ENCODE data around the gene EGFLAM. TPM values are rescaled to one million over a fixed set of nuclear protein-coding genes. Genes with fewer than 3 reads are reported as not detected.

Gene EGFLAM
- total RNA-seq, 1 experiment from 2014 or later, result 1.1 TPM

DNA sequence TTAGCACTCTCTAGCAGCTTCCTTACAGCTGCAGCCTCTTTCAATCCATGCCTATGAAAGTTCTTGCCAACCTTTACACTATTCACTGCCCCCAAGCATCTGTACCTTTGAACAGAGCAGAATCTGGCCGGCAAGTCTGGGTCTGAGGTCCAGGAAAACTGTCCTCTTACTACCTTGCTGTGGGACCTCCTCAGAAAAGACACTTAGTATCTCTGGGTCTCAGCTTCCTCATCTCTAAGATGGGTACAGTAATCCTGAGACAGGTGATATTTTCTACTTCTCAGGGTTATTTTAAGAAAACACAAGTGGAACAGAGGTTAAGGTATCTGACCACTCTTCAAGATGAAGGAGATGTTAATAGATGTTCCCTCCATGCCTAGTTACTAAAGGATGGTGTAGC lies 120.2 kb downstream of the EGFLAM start (continued):
- TF ChIP-seq ZNF416 (CRISPR knock-in tag; IDR thresholded peaks at IDR 0.05) (no peak), GABPB1 (CRISPR knock-in tag; IDR thresholded peaks at IDR 0.05) (no peak)
- TF ChIP-seq, protein P1, sequence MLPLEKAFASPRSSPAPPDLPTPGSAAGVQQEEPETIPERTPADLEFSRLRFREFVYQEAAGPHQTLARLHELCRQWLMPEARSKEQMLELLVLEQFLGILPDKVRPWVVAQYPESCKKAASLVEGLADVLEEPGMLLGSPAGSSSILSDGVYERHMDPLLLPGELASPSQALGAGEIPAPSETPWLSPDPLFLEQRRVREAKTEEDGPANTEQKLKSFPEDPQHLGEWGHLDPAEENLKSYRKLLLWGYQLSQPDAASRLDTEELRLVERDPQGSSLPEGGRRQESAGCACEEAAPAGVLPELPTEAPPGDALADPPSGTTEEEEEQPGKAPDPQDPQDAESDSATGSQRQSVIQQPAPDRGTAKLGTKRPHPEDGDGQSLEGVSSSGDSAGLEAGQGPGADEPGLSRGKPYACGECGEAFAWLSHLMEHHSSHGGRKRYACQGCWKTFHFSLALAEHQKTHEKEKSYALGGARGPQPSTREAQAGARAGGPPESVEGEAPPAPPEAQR (CRISPR knock-in tag; IDR thresholded peaks at IDR 0.05), result no peak
- TF ChIP-seq, protein P2, sequence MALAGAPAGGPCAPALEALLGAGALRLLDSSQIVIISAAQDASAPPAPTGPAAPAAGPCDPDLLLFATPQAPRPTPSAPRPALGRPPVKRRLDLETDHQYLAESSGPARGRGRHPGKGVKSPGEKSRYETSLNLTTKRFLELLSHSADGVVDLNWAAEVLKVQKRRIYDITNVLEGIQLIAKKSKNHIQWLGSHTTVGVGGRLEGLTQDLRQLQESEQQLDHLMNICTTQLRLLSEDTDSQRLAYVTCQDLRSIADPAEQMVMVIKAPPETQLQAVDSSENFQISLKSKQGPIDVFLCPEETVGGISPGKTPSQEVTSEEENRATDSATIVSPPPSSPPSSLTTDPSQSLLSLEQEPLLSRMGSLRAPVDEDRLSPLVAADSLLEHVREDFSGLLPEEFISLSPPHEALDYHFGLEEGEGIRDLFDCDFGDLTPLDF (CRISPR knock-in tag; IDR thresholded peaks at IDR 0.05), result no peak

DNA sequence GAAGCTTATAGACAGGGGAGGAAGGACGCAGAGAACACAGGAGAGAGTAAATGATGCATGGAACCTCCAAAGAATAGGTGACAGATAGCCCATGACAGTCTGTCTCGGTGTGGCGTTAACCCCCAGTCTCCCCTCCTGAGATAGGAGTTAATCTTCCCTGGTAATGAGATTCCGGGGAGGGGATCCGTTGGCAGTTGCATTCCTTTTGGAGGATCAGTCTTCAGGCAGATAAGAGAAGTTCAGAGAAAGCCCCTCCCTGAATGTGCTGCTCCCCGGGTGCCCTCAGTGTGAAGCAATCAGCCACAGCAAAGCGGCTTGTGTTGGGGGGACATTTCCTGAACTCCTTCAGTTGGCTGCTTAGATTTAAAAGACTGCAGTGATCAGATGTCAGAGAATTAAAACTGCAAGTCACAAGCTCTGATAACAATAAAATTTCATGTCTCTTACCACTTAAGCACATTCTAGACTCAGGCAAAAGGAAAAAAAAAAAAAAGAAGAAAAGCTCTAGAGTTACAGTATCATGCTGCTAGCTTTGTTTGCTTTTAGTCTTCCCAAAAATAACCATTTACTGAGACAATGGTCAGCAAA lies 121.1 kb downstream of the EGFLAM start:
- peak; percentile 65 for ATAC-seq
- peaks cover 64% of the 10 kb centered on the region for H3K4me1 Mint-ChIP-seq

DNA sequence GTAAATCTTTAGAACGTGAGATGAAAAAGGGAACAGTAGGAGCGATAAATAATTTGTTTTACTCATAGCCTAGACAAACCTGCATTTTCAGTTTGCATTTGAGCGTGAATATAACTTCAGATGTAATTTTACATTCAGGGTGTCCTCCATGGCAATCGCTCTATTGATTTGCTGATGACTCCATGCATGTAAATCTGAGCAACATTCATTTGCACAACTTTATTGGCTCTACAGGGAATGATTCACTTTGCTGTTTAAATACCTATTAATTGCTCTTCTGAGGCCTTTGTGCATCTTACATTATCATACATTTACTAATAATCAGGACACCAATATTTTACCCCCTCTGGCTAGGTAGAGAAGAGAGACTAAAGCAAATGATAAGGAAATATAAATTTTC lies 122.2 kb downstream of the EGFLAM start:
- 0 out of 2 replicates have a peak overlapping the region, but pooled peaks have one; percentile 11 for H3K4me3 Mint-ChIP-seq
- ATAC-seq (no peak), DNase-seq (ENCODE audit: low spot score) (no peak)
- peaks cover 57% of the 10 kb centered on the region for H3K4me1 Mint-ChIP-seq
- no peaks in the 10 kb centered on the region for H3K27me3 Mint-ChIP-seq (ENCODE audit: low read depth)
- peak overlapping the region; percentile 78 for H3K27ac Mint-ChIP-seq
- CTCF ChIA-PET, result interaction anchor here (1.1 to 2.7 kb wide), 5 partner anchors 17 to 429 kb away, joined by 3 to 11 read pairs (median 7); no protein-coding TSS in a partner anchor
- POLR2A ChIA-PET, result no interaction called here
- no peaks in the 10 kb centered on the region for H3K9me3 Mint-ChIP-seq
- no peaks in the 10 kb centered on the region for H3K36me3 Mint-ChIP-seq
- TF ChIP-seq HMGA2 (CRISPR knock-in tag; IDR thresholded peaks at IDR 0.05) (no peak), NFATC4 (CRISPR knock-in tag; IDR thresholded peaks at IDR 0.05) (no peak), ZNF423 (CRISPR knock-in tag; IDR thresholded peaks at IDR 0.05) (no peak), ZNF121 (CRISPR knock-in tag; IDR thresholded peaks at IDR 0.05) (no peak), FOXP1 (CRISPR knock-in tag; IDR thresholded peaks at IDR 0.05; ENCODE audit: borderline replicate concordance) (no peak), RORB (CRISPR knock-in tag; IDR thresholded peaks at IDR 0.05) (no peak)
- TF ChIP-seq, protein P3, sequence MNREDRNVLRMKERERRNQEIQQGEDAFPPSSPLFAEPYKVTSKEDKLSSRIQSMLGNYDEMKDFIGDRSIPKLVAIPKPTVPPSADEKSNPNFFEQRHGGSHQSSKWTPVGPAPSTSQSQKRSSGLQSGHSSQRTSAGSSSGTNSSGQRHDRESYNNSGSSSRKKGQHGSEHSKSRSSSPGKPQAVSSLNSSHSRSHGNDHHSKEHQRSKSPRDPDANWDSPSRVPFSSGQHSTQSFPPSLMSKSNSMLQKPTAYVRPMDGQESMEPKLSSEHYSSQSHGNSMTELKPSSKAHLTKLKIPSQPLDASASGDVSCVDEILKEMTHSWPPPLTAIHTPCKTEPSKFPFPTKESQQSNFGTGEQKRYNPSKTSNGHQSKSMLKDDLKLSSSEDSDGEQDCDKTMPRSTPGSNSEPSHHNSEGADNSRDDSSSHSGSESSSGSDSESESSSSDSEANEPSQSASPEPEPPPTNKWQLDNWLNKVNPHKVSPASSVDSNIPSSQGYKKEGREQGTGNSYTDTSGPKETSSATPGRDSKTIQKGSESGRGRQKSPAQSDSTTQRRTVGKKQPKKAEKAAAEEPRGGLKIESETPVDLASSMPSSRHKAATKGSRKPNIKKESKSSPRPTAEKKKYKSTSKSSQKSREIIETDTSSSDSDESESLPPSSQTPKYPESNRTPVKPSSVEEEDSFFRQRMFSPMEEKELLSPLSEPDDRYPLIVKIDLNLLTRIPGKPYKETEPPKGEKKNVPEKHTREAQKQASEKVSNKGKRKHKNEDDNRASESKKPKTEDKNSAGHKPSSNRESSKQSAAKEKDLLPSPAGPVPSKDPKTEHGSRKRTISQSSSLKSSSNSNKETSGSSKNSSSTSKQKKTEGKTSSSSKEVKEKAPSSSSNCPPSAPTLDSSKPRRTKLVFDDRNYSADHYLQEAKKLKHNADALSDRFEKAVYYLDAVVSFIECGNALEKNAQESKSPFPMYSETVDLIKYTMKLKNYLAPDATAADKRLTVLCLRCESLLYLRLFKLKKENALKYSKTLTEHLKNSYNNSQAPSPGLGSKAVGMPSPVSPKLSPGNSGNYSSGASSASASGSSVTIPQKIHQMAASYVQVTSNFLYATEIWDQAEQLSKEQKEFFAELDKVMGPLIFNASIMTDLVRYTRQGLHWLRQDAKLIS (CRISPR knock-in tag; IDR thresholded peaks at IDR 0.05; ENCODE audit: borderline replicate concordance), result no peak
- TF ChIP-seq, protein P2 (CRISPR knock-in tag; IDR thresholded peaks at IDR 0.05), result no peak
- TF ChIP-seq, protein P4, sequence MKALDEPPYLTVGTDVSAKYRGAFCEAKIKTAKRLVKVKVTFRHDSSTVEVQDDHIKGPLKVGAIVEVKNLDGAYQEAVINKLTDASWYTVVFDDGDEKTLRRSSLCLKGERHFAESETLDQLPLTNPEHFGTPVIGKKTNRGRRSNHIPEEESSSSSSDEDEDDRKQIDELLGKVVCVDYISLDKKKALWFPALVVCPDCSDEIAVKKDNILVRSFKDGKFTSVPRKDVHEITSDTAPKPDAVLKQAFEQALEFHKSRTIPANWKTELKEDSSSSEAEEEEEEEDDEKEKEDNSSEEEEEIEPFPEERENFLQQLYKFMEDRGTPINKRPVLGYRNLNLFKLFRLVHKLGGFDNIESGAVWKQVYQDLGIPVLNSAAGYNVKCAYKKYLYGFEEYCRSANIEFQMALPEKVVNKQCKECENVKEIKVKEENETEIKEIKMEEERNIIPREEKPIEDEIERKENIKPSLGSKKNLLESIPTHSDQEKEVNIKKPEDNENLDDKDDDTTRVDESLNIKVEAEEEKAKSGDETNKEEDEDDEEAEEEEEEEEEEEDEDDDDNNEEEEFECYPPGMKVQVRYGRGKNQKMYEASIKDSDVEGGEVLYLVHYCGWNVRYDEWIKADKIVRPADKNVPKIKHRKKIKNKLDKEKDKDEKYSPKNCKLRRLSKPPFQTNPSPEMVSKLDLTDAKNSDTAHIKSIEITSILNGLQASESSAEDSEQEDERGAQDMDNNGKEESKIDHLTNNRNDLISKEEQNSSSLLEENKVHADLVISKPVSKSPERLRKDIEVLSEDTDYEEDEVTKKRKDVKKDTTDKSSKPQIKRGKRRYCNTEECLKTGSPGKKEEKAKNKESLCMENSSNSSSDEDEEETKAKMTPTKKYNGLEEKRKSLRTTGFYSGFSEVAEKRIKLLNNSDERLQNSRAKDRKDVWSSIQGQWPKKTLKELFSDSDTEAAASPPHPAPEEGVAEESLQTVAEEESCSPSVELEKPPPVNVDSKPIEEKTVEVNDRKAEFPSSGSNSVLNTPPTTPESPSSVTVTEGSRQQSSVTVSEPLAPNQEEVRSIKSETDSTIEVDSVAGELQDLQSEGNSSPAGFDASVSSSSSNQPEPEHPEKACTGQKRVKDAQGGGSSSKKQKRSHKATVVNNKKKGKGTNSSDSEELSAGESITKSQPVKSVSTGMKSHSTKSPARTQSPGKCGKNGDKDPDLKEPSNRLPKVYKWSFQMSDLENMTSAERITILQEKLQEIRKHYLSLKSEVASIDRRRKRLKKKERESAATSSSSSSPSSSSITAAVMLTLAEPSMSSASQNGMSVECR (CRISPR knock-in tag; IDR thresholded peaks at IDR 0.05; ENCODE audit: borderline replicate concordance), result no peak
- TF ChIP-seq, protein P5, sequence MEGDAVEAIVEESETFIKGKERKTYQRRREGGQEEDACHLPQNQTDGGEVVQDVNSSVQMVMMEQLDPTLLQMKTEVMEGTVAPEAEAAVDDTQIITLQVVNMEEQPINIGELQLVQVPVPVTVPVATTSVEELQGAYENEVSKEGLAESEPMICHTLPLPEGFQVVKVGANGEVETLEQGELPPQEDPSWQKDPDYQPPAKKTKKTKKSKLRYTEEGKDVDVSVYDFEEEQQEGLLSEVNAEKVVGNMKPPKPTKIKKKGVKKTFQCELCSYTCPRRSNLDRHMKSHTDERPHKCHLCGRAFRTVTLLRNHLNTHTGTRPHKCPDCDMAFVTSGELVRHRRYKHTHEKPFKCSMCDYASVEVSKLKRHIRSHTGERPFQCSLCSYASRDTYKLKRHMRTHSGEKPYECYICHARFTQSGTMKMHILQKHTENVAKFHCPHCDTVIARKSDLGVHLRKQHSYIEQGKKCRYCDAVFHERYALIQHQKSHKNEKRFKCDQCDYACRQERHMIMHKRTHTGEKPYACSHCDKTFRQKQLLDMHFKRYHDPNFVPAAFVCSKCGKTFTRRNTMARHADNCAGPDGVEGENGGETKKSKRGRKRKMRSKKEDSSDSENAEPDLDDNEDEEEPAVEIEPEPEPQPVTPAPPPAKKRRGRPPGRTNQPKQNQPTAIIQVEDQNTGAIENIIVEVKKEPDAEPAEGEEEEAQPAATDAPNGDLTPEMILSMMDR (IDR thresholded peaks at IDR 0.05), result no peak
- TF ChIP-seq, protein P6, sequence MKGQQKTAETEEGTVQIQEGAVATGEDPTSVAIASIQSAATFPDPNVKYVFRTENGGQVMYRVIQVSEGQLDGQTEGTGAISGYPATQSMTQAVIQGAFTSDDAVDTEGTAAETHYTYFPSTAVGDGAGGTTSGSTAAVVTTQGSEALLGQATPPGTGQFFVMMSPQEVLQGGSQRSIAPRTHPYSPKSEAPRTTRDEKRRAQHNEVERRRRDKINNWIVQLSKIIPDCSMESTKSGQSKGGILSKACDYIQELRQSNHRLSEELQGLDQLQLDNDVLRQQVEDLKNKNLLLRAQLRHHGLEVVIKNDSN (CRISPR knock-in tag; IDR thresholded peaks at IDR 0.05), result no peak
- TF ChIP-seq, protein P7, sequence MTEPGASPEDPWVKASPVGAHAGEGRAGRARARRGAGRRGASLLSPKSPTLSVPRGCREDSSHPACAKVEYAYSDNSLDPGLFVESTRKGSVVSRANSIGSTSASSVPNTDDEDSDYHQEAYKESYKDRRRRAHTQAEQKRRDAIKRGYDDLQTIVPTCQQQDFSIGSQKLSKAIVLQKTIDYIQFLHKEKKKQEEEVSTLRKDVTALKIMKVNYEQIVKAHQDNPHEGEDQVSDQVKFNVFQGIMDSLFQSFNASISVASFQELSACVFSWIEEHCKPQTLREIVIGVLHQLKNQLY (CRISPR knock-in tag; IDR thresholded peaks at IDR 0.05), result no peak

More for the DNA sequence above, 121.1 kb downstream of the EGFLAM start:
- H3K4me3 Mint-ChIP-seq, result peak overlapping the region; percentile 37
- no peaks in the 10 kb centered on the region for H3K9me3 Mint-ChIP-seq
- H3K27ac Mint-ChIP-seq, result peak overlapping the region; percentile 71
- ChIA-PET POLR2A (no interaction called here), CTCF (interaction anchor here (1.1 to 2.7 kb wide), 5 partner anchors 18 to 430 kb away, joined by 3 to 11 read pairs (median 7); no protein-coding TSS in a partner anchor)
- no peaks in the 10 kb centered on the region; the same call in 1 of the 2 replicates for H3K27me3 Mint-ChIP-seq (ENCODE audit: low read depth)
- no peaks in the 10 kb centered on the region for H3K36me3 Mint-ChIP-seq
- DNase-seq (ENCODE audit: low spot score), result peak; percentile 16
- TF ChIP-seq ZNF416 (CRISPR knock-in tag; IDR thresholded peaks at IDR 0.05), result no peak
- peak; percentile 68; the same call in 1 of the 2 replicates for TF ChIP-seq ZNF423 (CRISPR knock-in tag; IDR thresholded peaks at IDR 0.05)
- no peak for TF ChIP-seq CREB1 (CRISPR knock-in tag; IDR thresholded peaks at IDR 0.05)
